Aorta (tissue), 5 donors: Measurements from ENCODE around the gene MARCHF3. TPM values are rescaled to one million over a fixed set of nuclear protein-coding genes. Genes with fewer than 3 reads are reported as not detected.
A peak's percentile ranks its signal among the peaks of the same experiment; 100 is the strongest.
"Not testable (repeated sequence)": the region's sequence is repeated elsewhere in the genome, so short reads cannot be mapped to it uniquely, and the experiment has no call there.

Experiments used
- ATAC-seq: fragments of 200-7000 bp; cut with Tn5 transposase; one replicate; pipeline ENCODE4 v1.9.1; 2022; ENCODE audit warnings: moderate library complexity; ENCODE audit not compliant: low FRiP score
- DNase-seq, 2 donors: peaks; one replicate each; pipeline ENCODE4 v3.0.0-alpha.2; 2020
- H3K27ac ChIP-seq, 2 donors: one replicate each; pipeline ENCODE4 v1.5.1; 2013; ENCODE audit warnings: low read length in 2 of 2, mild to moderate bottlenecking in 2 of 2, moderate library complexity in 2 of 2, control low read depth in 1 of 2, inconsistent platforms in 1 of 2, low read depth in 1 of 2
- H3K27me3 ChIP-seq, 2 donors: one replicate each; pipeline ENCODE4 v1.6.1; 2013; ENCODE audit warnings: control low read depth in 1 of 2, low read length in 1 of 2, mild to moderate bottlenecking in 1 of 2, moderate library complexity in 1 of 2; ENCODE audit not compliant: insufficient read depth in 2 of 2, control insufficient read depth in 1 of 2
- H3K36me3 ChIP-seq, 2 donors: one replicate each; pipeline ENCODE4 v1.6.1; 2013; ENCODE audit warnings: control low read depth in 1 of 2, low read length in 1 of 2, mild to moderate bottlenecking in 1 of 2; ENCODE audit not compliant: insufficient read depth in 2 of 2, control insufficient read depth in 1 of 2
- H3K4me1 ChIP-seq, 2 donors: one replicate each; pipeline ENCODE4 v1.6.1; 2013; ENCODE audit warnings: low read length in 2 of 2, control low read depth in 1 of 2, mild to moderate bottlenecking in 1 of 2, moderate library complexity in 1 of 2; ENCODE audit not compliant: insufficient read depth in 2 of 2, control insufficient read depth in 1 of 2
- H3K4me3 ChIP-seq, 2 donors: one replicate each; pipeline ENCODE4 v1.5.1; 2013; ENCODE audit warnings: low read length in 2 of 2, control low read depth in 1 of 2, mild to moderate bottlenecking in 1 of 2
- H3K9me3 ChIP-seq: one replicate; pipeline ENCODE4 v1.6.1; 2013; ENCODE audit warnings: mild to moderate bottlenecking, low read length; ENCODE audit not compliant: control insufficient read depth
- WGBS, 2 donors: extraction: QIAGEN DNeasy Blood & Tissue Kit; methylation state at CpG; one replicate each; pipeline ENCODE4 v1.1.7; 2013; 5-methylcytosine and 5-hydroxymethylcytosine counted together
- intact Hi-C, 2 donors: fragments of 100-400 bp; cut with DNase I; formaldehyde crosslinking; loops; one replicate each; pipeline versions ENCODE4 v1.14.2 to v1.15.0; 2022
- polyA plus RNA-seq, 2 donors: library from polyadenylated mRNA; stranded (reverse); fragments of 200-250 nt; gene quantifications; one replicate each; pipeline ENCODE4 v1.2.3, GENCODE V29; 2013
- total RNA-seq, 2 donors: library from RNA; stranded (reverse); fragmentation: NEBNext Ultra II Directional; extraction: Animal tissue kit (Norgen Biotek cat#: 25700); gene quantifications; one replicate each; pipeline ENCODE4 v1.2.1, GENCODE V29; 2021
- donor health status: healthy with polysubstance abuse.
- donor health status: Bipolar disorder and iron deficiency.
- donor health status: DM: no; HTN: no; CAD: no.
- donor health status: DM: no; HTN: no; CAD: no.
- donor health status: DM: yes; HTN: yes; CAD: no.

The MARCHF3 gene
- total and polyA plus RNA-seq, 4 donors = 0.38 to 23.1 (median 11.0) TPM

GRCh38 chr5:126858441-126858840, 171.9 kb downstream of the MARCHF3 start:
- no peaks in the 10 kb centered on the region for H3K4me1 ChIP-seq
- no peaks in the 10 kb centered on the region for H3K9me3 ChIP-seq
- 90 to 93% methylated on average over 11 of the region's 11 CpGs for WGBS, 2 donors
- H3K27me3 ChIP-seq = no peaks in the 10 kb centered on the region
- intact Hi-C loops = no loop called here
- no peak overlapping the region for H3K27ac ChIP-seq
- H3K36me3 ChIP-seq = no peaks in the 10 kb centered on the region
- no peak for ATAC-seq
- DNase-seq = no peak
- H3K4me3 ChIP-seq = no peak overlapping the region

GRCh38 chr5:126857472-126858410, 172.6 kb downstream of the MARCHF3 start:
- DNase-seq (no peak), ATAC-seq (no peak)
- WGBS, 2 donors = 27 to 36% methylated on average over 13 of the region's 13 CpGs
- Histone ChIP-seq H3K9me3 (no peaks in the 10 kb centered on the region), H3K27me3 (no peaks in the 10 kb centered on the region), H3K4me1 (no peaks in the 10 kb centered on the region), H3K4me3 (no peak overlapping the region), H3K27ac (no peak overlapping the region), H3K36me3 (no peaks in the 10 kb centered on the region)
- intact Hi-C loops = no loop called here

- DNase-seq (no peak), ATAC-seq (no peak)
- Histone ChIP-seq H3K36me3 (no peaks in the 10 kb centered on the region), H3K27me3 (no peaks in the 10 kb centered on the region), H3K4me3 (no peak overlapping the region), H3K27ac (no peak overlapping the region), H3K9me3 (no peaks in the 10 kb centered on the region), H3K4me1 (no peaks in the 10 kb centered on the region)
- intact Hi-C loops = no loop called here
- 72 to 84% methylated on average over 8 of the region's 8 CpGs for WGBS, 2 donors
Measured at GRCh38 chr5:126855266-126855665, 175.1 kb downstream of the MARCHF3 start.

- 93 to 94% methylated on average over 28 to 35 of the region's 35 CpGs for WGBS, 2 donors
Measured at GRCh38 chr5:126854526-126855110, 175.7 kb downstream of the MARCHF3 start.

GRCh38 chr5:126853541-126854307, 176.6 kb downstream of the MARCHF3 start:
- 95% methylated on average over 27 of the region's 27 CpGs for WGBS, 2 donors
- H3K4me3 ChIP-seq = not testable (repeated sequence)

More at GRCh38 chr5:126854526-126855110, 175.7 kb downstream of the MARCHF3 start:
- Histone ChIP-seq H3K4me1 (no peaks in the 10 kb centered on the region), H3K9me3 (no peaks in the 10 kb centered on the region), H3K27me3 (no peaks in the 10 kb centered on the region), H3K27ac (no peak overlapping the region), H3K36me3 (no peaks in the 10 kb centered on the region), H3K4me3 (no peak overlapping the region)
- DNase-seq = no peak
- no peak for ATAC-seq
- intact Hi-C loops = no loop called here

GRCh38 chr5:126852841-126853271, 177.5 kb downstream of the MARCHF3 start:
- no peak for ATAC-seq
- Histone ChIP-seq H3K9me3 (no peaks in the 10 kb centered on the region), H3K27ac (no peak overlapping the region), H3K36me3 (no peaks in the 10 kb centered on the region), H3K27me3 (no peaks in the 10 kb centered on the region), H3K4me3 (no peak overlapping the region), H3K4me1 (no peaks in the 10 kb centered on the region)
- no peak for DNase-seq
- 82 to 89% methylated on average over 7 of the region's 7 CpGs for WGBS, 2 donors
- intact Hi-C loops = no loop called here

More at GRCh38 chr5:126853541-126854307, 176.6 kb downstream of the MARCHF3 start:
- H3K9me3 ChIP-seq, intact Hi-C loops, H3K4me1 ChIP-seq, DNase-seq, ATAC-seq, H3K27ac ChIP-seq, H3K36me3 ChIP-seq, H3K27me3 ChIP-seq: not testable (repeated sequence)

GRCh38 chr5:126852091-126852571, 178.2 kb downstream of the MARCHF3 start:
- Histone ChIP-seq H3K27me3 (no peaks in the 10 kb centered on the region), H3K36me3 (no peaks in the 10 kb centered on the region), H3K4me3 (no peak overlapping the region), H3K27ac (no peak overlapping the region), H3K4me1 (no peaks in the 10 kb centered on the region), H3K9me3 (no peaks in the 10 kb centered on the region)
- intact Hi-C loops = no loop called here
- DNase-seq (no peak), ATAC-seq (peak; percentile 51)
- WGBS, 2 donors = 5 to 11% methylated on average over 4 of the region's 4 CpGs

GRCh38 chr5:126851501-126852011, 178.8 kb downstream of the MARCHF3 start:
- no peaks in the 10 kb centered on the region for H3K27me3 ChIP-seq
- H3K36me3 ChIP-seq = no peaks in the 10 kb centered on the region
- intact Hi-C loops = no loop called here
- peak; percentile 72 for ATAC-seq
- no peaks in the 10 kb centered on the region for H3K4me1 ChIP-seq
- H3K9me3 ChIP-seq = no peaks in the 10 kb centered on the region
- H3K4me3 ChIP-seq = no peak overlapping the region
- no peak overlapping the region for H3K27ac ChIP-seq
- WGBS, 2 donors = 16 to 28% methylated on average over 14 of the region's 14 CpGs
- no peak for DNase-seq
